GM12875 (cell line): ENCODE results near the gene MSLN.

Source experiments
- H3K4me3 ChIP-seq: one replicate; pipeline ENCODE4 v1.5.1; 2011; ENCODE audit warnings: low read depth, low read length, control low read depth
- CTCF ChIP-seq: IDR thresholded peaks from 2 replicates; pipeline ENCODE4 v1.5.1; 2011; ENCODE audit warnings: low read depth, mild to moderate bottlenecking, control low read depth, inconsistent platforms, low read length, moderate library complexity, borderline replicate concordance; ENCODE audit not compliant: insufficient read depth

MSLN gene

GRCh38 chr16:724188-725040 lies 36.1 kb upstream of the MSLN start:
- no peak overlapping the region for H3K4me3 ChIP-seq
- TF ChIP-seq CTCF, result no peak

- TF ChIP-seq CTCF, result no peak
- H3K4me3 ChIP-seq, result no peak overlapping the region
These were observed 35.5 kb upstream of the MSLN start for GRCh38 chr16:725041-725376.

- H3K4me3 ChIP-seq, result no peak overlapping the region
- TF ChIP-seq CTCF, result no peak
These were observed 34.9 kb upstream of the MSLN start for GRCh38 chr16:725463-726187.

- no peak overlapping the region for H3K4me3 ChIP-seq
- no peak for TF ChIP-seq CTCF
These were observed 34.4 kb upstream of the MSLN start for GRCh38 chr16:726188-726437.

- no peak for TF ChIP-seq CTCF
- peak within 1 kb of the TSS; percentile 59 for H3K4me3 ChIP-seq
These were observed 33.9 kb upstream of the MSLN start, which contains the start of the genes CCDC78 and HAGHL for GRCh38 chr16:726438-727290. Gene CCDC78 (minus strand): TSS chr16:726443. CDS start chr16:726367, 76 bp downstream. Gene HAGHL (plus strand): TSS chr16:727106. CDS start chr16:727510, 404 bp downstream.

GRCh38 chr16:727291-727977 lies 33.1 kb upstream of the MSLN start:
- H3K4me3 ChIP-seq, result peak overlapping the region; percentile 59
- TF ChIP-seq CTCF, result no peak
